Aorta (tissue), 5 donors: ENCODE data around the gene CCDC88A. TPM values are rescaled to one million over a fixed set of nuclear protein-coding genes. Genes with fewer than 3 reads are reported as not detected.
"Not testable (repeated sequence)": the region's sequence is repeated elsewhere in the genome, so short reads cannot be mapped to it uniquely, and the experiment has no call there.

Experiments
- ATAC-seq: fragments of 200-7000 bp; cut with Tn5 transposase; one replicate; pipeline ENCODE4 v1.9.1; 2022; ENCODE audit warnings: moderate library complexity; ENCODE audit not compliant: low FRiP score
- DNase-seq, 2 donors: peaks; one replicate each; pipeline ENCODE4 v3.0.0-alpha.2; 2020
- H3K27ac ChIP-seq, 2 donors: one replicate each; pipeline ENCODE4 v1.5.1; 2013; ENCODE audit warnings: low read length in 2 of 2, mild to moderate bottlenecking in 2 of 2, moderate library complexity in 2 of 2, control low read depth in 1 of 2, inconsistent platforms in 1 of 2, low read depth in 1 of 2
- H3K27me3 ChIP-seq, 2 donors: one replicate each; pipeline ENCODE4 v1.6.1; 2013; ENCODE audit warnings: control low read depth in 1 of 2, low read length in 1 of 2, mild to moderate bottlenecking in 1 of 2, moderate library complexity in 1 of 2; ENCODE audit not compliant: insufficient read depth in 2 of 2, control insufficient read depth in 1 of 2
- H3K36me3 ChIP-seq, 2 donors: one replicate each; pipeline ENCODE4 v1.6.1; 2013; ENCODE audit warnings: control low read depth in 1 of 2, low read length in 1 of 2, mild to moderate bottlenecking in 1 of 2; ENCODE audit not compliant: insufficient read depth in 2 of 2, control insufficient read depth in 1 of 2
- H3K4me1 ChIP-seq, 2 donors: one replicate each; pipeline ENCODE4 v1.6.1; 2013; ENCODE audit warnings: low read length in 2 of 2, control low read depth in 1 of 2, mild to moderate bottlenecking in 1 of 2, moderate library complexity in 1 of 2; ENCODE audit not compliant: insufficient read depth in 2 of 2, control insufficient read depth in 1 of 2
- H3K4me3 ChIP-seq, 2 donors: one replicate each; pipeline ENCODE4 v1.5.1; 2013; ENCODE audit warnings: low read length in 2 of 2, control low read depth in 1 of 2, mild to moderate bottlenecking in 1 of 2
- H3K9me3 ChIP-seq: one replicate; pipeline ENCODE4 v1.6.1; 2013; ENCODE audit warnings: mild to moderate bottlenecking, low read length; ENCODE audit not compliant: control insufficient read depth
- WGBS, 2 donors: extraction: QIAGEN DNeasy Blood & Tissue Kit; methylation state at CpG; one replicate each; pipeline ENCODE4 v1.1.7; 2013; 5-methylcytosine and 5-hydroxymethylcytosine counted together
- intact Hi-C, 2 donors: fragments of 100-400 bp; cut with DNase I; formaldehyde crosslinking; loops; one replicate each; pipeline versions ENCODE4 v1.14.2 to v1.15.0; 2022
- polyA plus RNA-seq, 2 donors: library from polyadenylated mRNA; stranded (reverse); fragments of 200-250 nt; gene quantifications; one replicate each; pipeline ENCODE4 v1.2.3, GENCODE V29; 2013
- total RNA-seq, 2 donors: library from RNA; stranded (reverse); fragmentation: NEBNext Ultra II Directional; extraction: Animal tissue kit (Norgen Biotek cat#: 25700); gene quantifications; one replicate each; pipeline ENCODE4 v1.2.1, GENCODE V29; 2021
- donor health status: healthy with polysubstance abuse.
- donor health status: Bipolar disorder and iron deficiency.
- donor health status: DM: no; HTN: no; CAD: no.
- donor health status: DM: no; HTN: no; CAD: no.
- donor health status: DM: yes; HTN: yes; CAD: no.

The CCDC88A gene
- total and polyA plus RNA-seq, 4 donors = 17.4 to 92.4 (median 47.7) TPM

GRCh38 chr2:55268288-55268906, 151.3 kb downstream of the CCDC88A start:
- intact Hi-C loops = loop anchor here (5.0 kb wide), 1 partner anchor 164 kb away; no protein-coding TSS in a partner anchor
- Histone ChIP-seq H3K27me3 (no peaks in the 10 kb centered on the region), H3K27ac (peak overlapping the region; percentile 52 to 62), H3K36me3 (no peaks in the 10 kb centered on the region), H3K4me1 (no peaks in the 10 kb centered on the region), H3K4me3 (peak overlapping the region; percentile 15 to 73), H3K9me3 (no peaks in the 10 kb centered on the region)
- ATAC-seq (no peak), DNase-seq (no peak)
- WGBS, 2 donors = 13 to 14% methylated on average over 13 of the region's 13 CpGs

- H3K27ac ChIP-seq, ATAC-seq, H3K4me3 ChIP-seq, H3K4me1 ChIP-seq, H3K27me3 ChIP-seq, DNase-seq, intact Hi-C loops, H3K9me3 ChIP-seq, H3K36me3 ChIP-seq: not testable (repeated sequence)
- WGBS, 2 donors = 88 to 90% methylated on average over 3 of the region's 3 CpGs
Observed at GRCh38 chr2:55259586-55259985, 160.1 kb downstream of the CCDC88A start.

GRCh38 chr2:55252832-55253231, 166.8 kb downstream of the CCDC88A start:
- DNase-seq (no peak), ATAC-seq (no peak)
- H3K4me1 ChIP-seq = no peaks in the 10 kb centered on the region
- no peak overlapping the region for H3K27ac ChIP-seq
- no peaks in the 10 kb centered on the region for H3K27me3 ChIP-seq
- intact Hi-C loops = no loop called here
- no peaks in the 10 kb centered on the region for H3K9me3 ChIP-seq
- WGBS, 2 donors = 93 to 96% methylated on average over 3 of the region's 3 CpGs
- no peaks in the 10 kb centered on the region for H3K36me3 ChIP-seq
- H3K4me3 ChIP-seq = no peak overlapping the region

GRCh38 chr2:55247025-55247424, 172.6 kb downstream of the CCDC88A start:
- no peak for DNase-seq
- H3K4me1 ChIP-seq = no peaks in the 10 kb centered on the region
- H3K4me3 ChIP-seq = no peak overlapping the region
- intact Hi-C loops = no loop called here
- H3K36me3 ChIP-seq = peaks cover 4 to 5% of the 10 kb centered on the region in 2 donors
- no peak for ATAC-seq
- no peaks in the 10 kb centered on the region for H3K27me3 ChIP-seq
- H3K27ac ChIP-seq = no peak overlapping the region
- no peaks in the 10 kb centered on the region for H3K9me3 ChIP-seq
- WGBS, 2 donors = 79 to 92% methylated on average over 5 of the region's 5 CpGs

GRCh38 chr2:55245411-55245810, 174.2 kb downstream of the CCDC88A start:
- H3K4me1 ChIP-seq = no peaks in the 10 kb centered on the region
- H3K9me3 ChIP-seq = no peaks in the 10 kb centered on the region
- no peak overlapping the region for H3K27ac ChIP-seq
- WGBS, 2 donors = 88 to 90% methylated on average over 5 of the region's 5 CpGs
- no peaks in the 10 kb centered on the region for H3K27me3 ChIP-seq
- H3K4me3 ChIP-seq = no peak overlapping the region
- no peak for DNase-seq
- intact Hi-C loops = no loop called here
- no peak for ATAC-seq
- H3K36me3 ChIP-seq = peaks cover 4 to 5% of the 10 kb centered on the region in 2 donors

- H3K36me3 ChIP-seq = peaks cover 4 to 5% of the 10 kb centered on the region in 2 donors
- no peak for ATAC-seq
Observed at GRCh38 chr2:55242617-55243016, 177.0 kb downstream of the CCDC88A start.

DNA sequence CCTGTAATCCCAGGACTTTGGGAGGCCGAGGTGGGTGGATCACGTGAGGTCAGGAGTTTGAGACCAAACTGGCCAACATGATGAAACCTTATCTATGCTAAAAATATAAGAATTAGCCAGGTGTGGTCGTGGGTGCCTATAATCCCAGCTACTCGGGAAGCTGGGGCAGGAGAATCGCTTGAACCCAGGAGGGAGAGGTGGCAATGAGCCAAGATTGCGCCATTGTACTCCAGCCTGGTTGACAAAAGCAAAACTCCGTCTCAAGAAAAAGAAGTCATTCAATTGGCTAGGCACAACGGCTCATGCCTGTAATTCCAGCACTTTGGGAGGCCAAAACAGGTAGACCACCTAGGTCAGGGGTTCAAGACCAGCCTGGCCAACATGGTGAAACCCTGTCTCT, 178.1 kb downstream of the CCDC88A start:
- H3K9me3 ChIP-seq, H3K27me3 ChIP-seq, DNase-seq, ATAC-seq, H3K36me3 ChIP-seq, intact Hi-C loops, H3K4me1 ChIP-seq, H3K27ac ChIP-seq, H3K4me3 ChIP-seq: not testable (repeated sequence)
- 89 to 91% methylated on average over 8 of the region's 8 CpGs for WGBS, 2 donors

More at GRCh38 chr2:55242617-55243016, 177.0 kb downstream of the CCDC88A start:
- Histone ChIP-seq H3K27ac (no peak overlapping the region), H3K4me3 (no peak overlapping the region), H3K4me1 (no peaks in the 10 kb centered on the region), H3K27me3 (no peaks in the 10 kb centered on the region), H3K9me3 (no peaks in the 10 kb centered on the region)
- no peak for DNase-seq
- intact Hi-C loops = no loop called here
- WGBS, 2 donors = 46 to 52% methylated on average over 1 of the region's 1 CpG

- Histone ChIP-seq H3K36me3 (peaks cover 6 to 7% of the 10 kb centered on the region in 2 donors), H3K9me3 (no peaks in the 10 kb centered on the region), H3K4me1 (no peaks in the 10 kb centered on the region), H3K27me3 (no peaks in the 10 kb centered on the region), H3K27ac (no peak overlapping the region), H3K4me3 (no peak overlapping the region)
- intact Hi-C loops = no loop called here
- 68 to 69% methylated on average over 4 of the region's 4 CpGs for WGBS, 2 donors
- ATAC-seq (no peak), DNase-seq (no peak)
Observed at GRCh38 chr2:55239656-55240222, 179.9 kb downstream of the CCDC88A start.
